ENCODE results near the gene PTX3. TPM values are rescaled to one million over a fixed set of nuclear protein-coding genes. Genes with fewer than 3 reads are reported as not detected.

Gene PTX3
- total and polyA plus RNA-seq, 4 donors, result 0.17 to 0.66 (median 0.28) TPM; not detected in 1

- no peaks in the 10 kb centered on the region for H3K4me1 ChIP-seq (ENCODE audit: control insufficient read depth in 4 of 4, insufficient read depth in 4 of 4, low read length in 3 of 4)
- 58% methylated on average over 2 of the region's 2 CpGs for WGBS
- H3K4me3 ChIP-seq (ENCODE audit: low read depth in 1 of 3, low read length in 3 of 3), result no peak overlapping the region
- no peak overlapping the region for H3K27ac ChIP-seq (ENCODE audit: low read depth in 1 of 2, low read length in 2 of 2)
- TF ChIP-seq MAX (IDR thresholded peaks at IDR 0.05), result no peak
- no peak for TF ChIP-seq EGR1 (IDR thresholded peaks at IDR 0.05; ENCODE audit: low read depth in 2 of 2)
- TF ChIP-seq FOXA1 (IDR thresholded peaks at IDR 0.05), result no peak
- no peak for TF ChIP-seq RAD21 (IDR thresholded peaks at IDR 0.05)
- TF ChIP-seq YY1 (IDR thresholded peaks at IDR 0.05), result no peak
- TF ChIP-seq NR2F2 (IDR thresholded peaks at IDR 0.05), result no peak
- no peak for TF ChIP-seq HNF4A (conservative IDR thresholded peaks at IDR 0.05)
- TF ChIP-seq FOXA2 (IDR thresholded peaks at IDR 0.05), result no peak
- no peak for TF ChIP-seq ATF3 (IDR thresholded peaks at IDR 0.05)
- TF ChIP-seq REST (IDR thresholded peaks at IDR 0.05), result no peak
- TF ChIP-seq ZBTB33 (IDR thresholded peaks at IDR 0.05), result no peak
- no peak for TF ChIP-seq SP1 (IDR thresholded peaks at IDR 0.05)
- no peak for TF ChIP-seq HNF4G (IDR thresholded peaks at IDR 0.05)
- no peak for TF ChIP-seq RXRA (IDR thresholded peaks at IDR 0.05)
- TF ChIP-seq TAF1 (conservative IDR thresholded peaks at IDR 0.05), result no peak
- no peak for TF ChIP-seq JUND (IDR thresholded peaks at IDR 0.05)
- no peak for TF ChIP-seq CTCF (IDR thresholded peaks at IDR 0.05; ENCODE audit: low read depth, low read length, missing input control)
- TF ChIP-seq GABPA (IDR thresholded peaks at IDR 0.05 in 1 of 2, conservative IDR thresholded peaks at IDR 0.05 in 1 of 2), result no peak
- H3K36me3 ChIP-seq (ENCODE audit: control insufficient read depth in 4 of 4, insufficient read depth in 3 of 4, low read depth in 1 of 4, low read length in 3 of 4), result no peaks in the 10 kb centered on the region
- peaks cover 0 to 2% (median 0%) of the 10 kb centered on the region in 4 donors for H3K9me3 ChIP-seq (ENCODE audit: control insufficient read depth in 4 of 4, low read length in 3 of 4)
- DNase-seq (ENCODE audit: low spot score), result no peak
- no peak overlapping the region for H3K9ac ChIP-seq (ENCODE audit: low read depth in 1 of 2, low read length in 2 of 2)
- H3K27me3 ChIP-seq (ENCODE audit: control insufficient read depth in 4 of 4, insufficient read depth in 4 of 4, low read length in 3 of 4), result no peaks in the 10 kb centered on the region
Observed at GRCh38 chr3:157410945-157411344, 25.7 kb upstream of the PTX3 start.
